ENCODE measurements around the gene KAT2B.

DNA sequence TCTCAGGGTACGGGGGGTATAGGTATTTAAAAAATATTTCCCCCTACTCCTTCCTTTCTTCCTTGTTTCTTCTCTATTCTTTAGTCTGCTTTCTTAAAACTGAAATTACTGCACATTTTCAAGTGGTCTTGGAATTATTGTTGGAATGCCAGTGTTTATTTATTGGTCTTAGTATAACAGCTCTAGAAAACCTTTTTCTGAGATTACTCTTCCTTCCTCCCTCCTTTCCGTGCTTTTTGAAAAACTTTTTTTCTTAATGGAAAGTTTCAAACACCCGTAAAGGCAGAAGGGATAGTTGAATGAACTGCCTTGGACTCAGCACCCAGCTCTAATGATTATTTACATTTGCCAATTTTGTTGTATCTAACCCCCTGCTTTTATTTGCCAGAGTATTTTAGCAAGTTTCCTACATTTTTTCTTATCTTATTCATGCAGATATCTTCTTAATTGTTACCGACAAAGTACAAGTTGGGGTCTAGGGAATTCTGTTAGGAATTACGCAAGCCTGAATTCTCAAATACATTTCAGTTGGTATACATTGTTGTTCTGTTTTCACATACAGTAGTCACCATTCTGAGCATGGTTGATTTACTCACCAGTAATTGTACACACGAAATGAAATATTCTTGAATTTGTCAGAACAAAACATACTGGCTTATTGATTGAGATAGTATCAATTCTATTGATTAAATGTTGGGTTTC, 36.2 kb downstream of the KAT2B start:
- TF ChIP-seq RAD21 (IDR thresholded peaks at IDR 0.05), result no peak
- TF ChIP-seq SP1 (IDR thresholded peaks at IDR 0.05), result no peak
- TF ChIP-seq, protein P1, sequence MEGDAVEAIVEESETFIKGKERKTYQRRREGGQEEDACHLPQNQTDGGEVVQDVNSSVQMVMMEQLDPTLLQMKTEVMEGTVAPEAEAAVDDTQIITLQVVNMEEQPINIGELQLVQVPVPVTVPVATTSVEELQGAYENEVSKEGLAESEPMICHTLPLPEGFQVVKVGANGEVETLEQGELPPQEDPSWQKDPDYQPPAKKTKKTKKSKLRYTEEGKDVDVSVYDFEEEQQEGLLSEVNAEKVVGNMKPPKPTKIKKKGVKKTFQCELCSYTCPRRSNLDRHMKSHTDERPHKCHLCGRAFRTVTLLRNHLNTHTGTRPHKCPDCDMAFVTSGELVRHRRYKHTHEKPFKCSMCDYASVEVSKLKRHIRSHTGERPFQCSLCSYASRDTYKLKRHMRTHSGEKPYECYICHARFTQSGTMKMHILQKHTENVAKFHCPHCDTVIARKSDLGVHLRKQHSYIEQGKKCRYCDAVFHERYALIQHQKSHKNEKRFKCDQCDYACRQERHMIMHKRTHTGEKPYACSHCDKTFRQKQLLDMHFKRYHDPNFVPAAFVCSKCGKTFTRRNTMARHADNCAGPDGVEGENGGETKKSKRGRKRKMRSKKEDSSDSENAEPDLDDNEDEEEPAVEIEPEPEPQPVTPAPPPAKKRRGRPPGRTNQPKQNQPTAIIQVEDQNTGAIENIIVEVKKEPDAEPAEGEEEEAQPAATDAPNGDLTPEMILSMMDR (IDR thresholded peaks at IDR 0.05; ENCODE audit: low read depth, low read length, missing input control), result no peak
